KBM-7 (cell line): ENCODE data around the gene ANKRD40.

Source experiments
- DNase-seq: peaks from one replicate; pipeline ENCODE4 v3.0.0-alpha.2; 2015
- in situ Hi-C: fragments of 300-500 bp; cut with MboI; formaldehyde crosslinking; loops from 2 replicates; pipeline ENCODE4 v1.14.3; 2020; ENCODE audit warnings: low sequenced_read_pairs, low pct_unique_long_range_greater_than_20kb, mixed read lengths

ANKRD40 gene

GRCh38 chr17:50676065-50676975, 31.4 kb downstream of the ANKRD40 start:
- in situ Hi-C loops = no loop called here
- DNase-seq = no peak

DNA sequence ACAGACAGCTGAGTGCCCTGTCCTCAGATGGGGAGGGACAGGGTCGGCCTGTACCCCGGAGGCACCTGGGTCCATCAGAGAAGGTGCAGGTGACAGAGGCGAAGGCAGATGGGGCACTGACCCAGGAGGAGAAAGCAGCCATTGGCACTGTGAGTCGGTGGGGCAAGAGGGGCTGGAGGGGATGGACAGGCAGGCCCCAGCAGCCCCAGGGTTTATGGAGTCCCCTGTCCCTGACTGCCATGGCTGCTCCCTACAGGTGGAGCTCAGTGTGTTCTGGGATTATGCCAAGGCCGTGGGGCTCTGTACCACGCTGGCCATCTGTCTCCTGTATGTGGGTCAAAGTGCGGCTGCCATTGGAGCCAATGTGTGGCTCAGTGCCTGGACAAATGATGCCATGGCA, 32.1 kb downstream of the ANKRD40 start:
- in situ Hi-C loops = no loop called here
- no peak for DNase-seq

DNA sequence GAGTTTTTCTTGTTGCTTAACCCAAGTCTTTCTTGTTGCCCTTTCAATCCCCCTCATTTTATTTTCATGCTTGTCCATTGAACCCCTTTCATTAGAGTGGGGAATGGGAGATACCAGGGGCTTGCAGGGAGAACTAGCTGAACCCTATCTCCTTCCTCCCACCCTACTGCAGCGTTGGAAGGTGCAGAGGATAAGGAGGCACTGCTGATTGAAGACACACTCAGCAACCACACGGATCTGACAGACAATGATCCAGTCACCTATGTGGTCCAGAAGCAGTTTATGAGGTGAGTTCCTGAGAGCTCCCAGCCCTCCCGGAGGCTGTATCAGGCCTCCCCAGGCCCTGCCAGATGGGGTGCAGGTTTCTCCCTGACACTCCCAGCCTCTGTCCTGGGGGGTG, 32.5 kb downstream of the ANKRD40 start:
- no peak for DNase-seq
- in situ Hi-C loops = no loop called here

DNA sequence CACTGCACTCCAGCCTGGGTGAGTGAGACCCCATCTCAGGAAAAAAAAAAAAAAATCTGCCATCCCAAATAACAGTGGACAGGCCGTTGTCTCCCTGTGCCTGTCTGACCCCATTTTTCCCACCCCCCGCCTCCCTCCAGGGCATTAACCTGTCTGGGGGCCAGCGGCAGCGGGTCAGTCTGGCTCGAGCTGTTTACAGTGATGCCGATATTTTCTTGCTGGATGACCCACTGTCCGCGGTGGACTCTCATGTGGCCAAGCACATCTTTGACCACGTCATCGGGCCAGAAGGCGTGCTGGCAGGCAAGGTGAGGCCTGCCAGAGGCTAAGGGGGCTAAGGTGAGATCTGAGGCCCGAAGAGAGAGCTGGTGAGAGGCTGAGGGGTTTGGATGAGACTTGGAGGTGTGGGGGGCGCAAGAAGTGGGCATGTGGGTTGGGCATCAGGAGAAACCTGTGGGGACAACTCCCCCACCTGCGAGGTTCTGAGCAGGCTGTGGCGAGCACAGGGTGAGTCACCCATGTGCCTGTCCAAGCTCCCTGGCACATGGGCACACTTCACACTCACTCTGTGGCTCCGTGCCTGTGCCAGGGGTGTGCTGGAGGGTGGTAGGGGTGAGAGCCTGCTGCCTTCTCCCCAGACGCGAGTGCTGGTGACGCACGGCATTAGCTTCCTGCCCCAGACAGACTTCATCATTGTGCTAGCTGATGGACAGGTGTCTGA, 34.7 kb downstream of the ANKRD40 start:
- no peak for DNase-seq
- in situ Hi-C loops = no loop called here

- no peak for DNase-seq
- in situ Hi-C loops = no loop called here
Measured at GRCh38 chr17:50672071-50672470, 35.6 kb downstream of the ANKRD40 start.

DNA sequence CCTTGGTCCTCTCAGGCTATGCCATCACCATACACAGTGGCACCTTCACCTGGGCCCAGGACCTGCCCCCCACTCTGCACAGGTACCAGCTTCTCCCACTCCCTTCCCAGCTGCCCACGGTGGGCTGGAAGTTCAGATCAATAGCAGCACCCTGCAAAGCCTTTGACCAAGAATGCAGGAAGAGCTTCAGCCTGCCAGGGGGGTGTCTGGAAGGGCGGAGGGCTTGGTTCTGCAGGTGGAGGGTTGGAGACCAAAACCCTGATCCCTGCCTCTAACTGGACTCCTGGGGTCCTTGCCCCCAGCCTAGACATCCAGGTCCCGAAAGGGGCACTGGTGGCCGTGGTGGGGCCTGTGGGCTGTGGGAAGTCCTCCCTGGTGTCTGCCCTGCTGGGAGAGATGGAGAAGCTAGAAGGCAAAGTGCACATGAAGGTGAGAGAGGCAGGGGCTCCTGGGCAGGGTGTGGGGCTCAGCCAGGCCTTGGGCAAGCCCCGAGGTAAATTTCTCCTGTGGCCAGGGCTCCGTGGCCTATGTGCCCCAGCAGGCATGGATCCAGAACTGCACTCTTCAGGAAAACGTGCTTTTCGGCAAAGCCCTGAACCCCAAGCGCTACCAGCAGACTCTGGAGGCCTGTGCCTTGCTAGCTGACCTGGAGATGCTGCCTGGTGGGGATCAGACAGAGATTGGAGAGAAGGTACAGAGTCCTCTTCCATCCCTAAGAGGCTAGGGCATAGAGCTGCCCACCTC, 38.7 kb downstream of the ANKRD40 start:
- DNase-seq = no peak
- in situ Hi-C loops = no loop called here

- in situ Hi-C loops = no loop called here
- DNase-seq = no peak
Measured at GRCh38 chr17:50668025-50668837, 39.5 kb downstream of the ANKRD40 start.

DNA sequence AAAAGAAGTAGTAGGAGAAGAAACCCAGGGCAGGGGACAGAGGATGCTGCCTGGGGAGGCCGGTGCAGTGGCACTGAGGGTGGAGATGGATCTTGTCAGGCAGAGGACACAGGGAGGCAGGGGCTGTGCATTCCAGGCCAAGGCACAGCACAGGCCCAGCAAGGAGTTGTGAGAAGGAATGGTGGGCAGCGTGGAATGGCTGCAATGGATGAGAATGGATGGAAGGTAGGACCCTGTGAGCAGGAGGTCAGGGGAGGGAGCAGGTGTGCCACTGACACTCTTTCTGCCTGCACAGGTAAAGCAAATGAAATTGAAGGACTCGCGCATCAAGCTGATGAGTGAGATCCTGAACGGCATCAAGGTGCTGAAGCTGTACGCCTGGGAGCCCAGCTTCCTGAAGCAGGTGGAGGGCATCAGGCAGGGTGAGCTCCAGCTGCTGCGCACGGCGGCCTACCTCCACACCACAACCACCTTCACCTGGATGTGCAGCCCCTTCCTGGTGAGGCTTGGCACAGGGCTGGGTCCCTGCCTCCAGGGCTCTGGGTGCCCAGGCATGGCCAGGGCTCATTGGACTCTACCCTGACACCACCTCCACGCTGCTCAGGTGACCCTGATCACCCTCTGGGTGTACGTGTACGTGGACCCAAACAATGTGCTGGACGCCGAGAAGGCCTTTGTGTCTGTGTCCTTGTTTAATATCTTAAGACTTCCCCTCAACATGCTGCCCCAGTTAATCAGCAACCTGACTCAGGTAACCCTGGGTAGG, 40.3 kb downstream of the ANKRD40 start:
- no peak for DNase-seq
- in situ Hi-C loops = no loop called here

DNA sequence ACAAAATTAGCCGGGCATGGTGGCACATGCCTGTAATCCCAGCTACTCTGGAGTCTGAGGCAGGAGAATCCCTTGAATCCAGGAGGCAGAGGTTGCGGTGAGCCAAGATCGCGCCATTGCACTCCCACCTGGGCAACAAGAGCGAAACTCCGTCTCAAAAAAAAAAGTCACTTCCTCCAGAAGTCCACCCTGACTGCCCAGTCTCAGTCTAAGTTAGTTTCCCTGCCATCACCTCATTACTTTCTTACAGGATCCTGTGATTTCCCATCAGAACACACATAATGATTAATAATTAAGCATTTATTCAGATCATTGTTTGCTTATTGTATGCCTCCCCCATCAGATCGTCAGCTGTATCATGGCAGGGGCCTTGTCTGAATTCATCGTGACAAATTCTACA, 41.4 kb downstream of the ANKRD40 start:
- in situ Hi-C loops = no loop called here

GRCh38 chr17:50665838-50666237, 41.9 kb downstream of the ANKRD40 start:
- no peak for DNase-seq
- in situ Hi-C loops = no loop called here

More for the DNA sequence above, 41.4 kb downstream of the ANKRD40 start:
- no peak for DNase-seq

DNA sequence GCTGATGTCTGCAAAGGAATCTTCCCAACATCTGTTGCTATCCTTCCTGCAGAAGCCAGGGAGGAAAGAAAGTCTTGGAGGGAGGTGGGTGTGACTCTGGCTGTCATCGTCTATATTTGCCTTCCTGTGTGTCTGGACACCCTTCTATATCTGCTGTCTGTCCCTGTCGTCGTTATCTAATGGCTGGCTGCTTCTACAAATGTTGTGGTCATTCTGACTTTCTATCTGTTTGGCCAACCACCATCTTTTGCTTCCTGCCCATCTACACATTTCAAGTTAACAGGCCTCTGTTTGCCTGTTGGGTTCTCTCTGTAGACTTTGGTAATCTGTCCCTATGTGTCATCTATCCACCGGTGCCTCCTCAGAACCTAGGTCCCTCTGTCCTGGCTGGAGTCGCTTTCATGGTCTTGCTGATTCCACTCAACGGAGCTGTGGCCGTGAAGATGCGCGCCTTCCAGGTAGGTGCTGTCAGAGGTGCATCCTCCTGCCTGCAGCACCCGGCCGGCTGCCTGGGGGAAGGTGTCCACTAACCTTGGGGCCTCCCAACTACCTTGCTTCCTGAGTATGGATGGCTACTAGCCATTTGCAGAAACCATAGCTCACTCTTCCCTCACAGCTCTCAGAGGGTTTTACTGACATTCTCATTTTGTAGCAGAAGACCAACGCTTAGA, 42.8 kb downstream of the ANKRD40 start:
- no peak for DNase-seq
- in situ Hi-C loops = no loop called here

GRCh38 chr17:50663812-50664374, 43.8 kb downstream of the ANKRD40 start:
- no peak for DNase-seq
- in situ Hi-C loops = no loop called here

DNA sequence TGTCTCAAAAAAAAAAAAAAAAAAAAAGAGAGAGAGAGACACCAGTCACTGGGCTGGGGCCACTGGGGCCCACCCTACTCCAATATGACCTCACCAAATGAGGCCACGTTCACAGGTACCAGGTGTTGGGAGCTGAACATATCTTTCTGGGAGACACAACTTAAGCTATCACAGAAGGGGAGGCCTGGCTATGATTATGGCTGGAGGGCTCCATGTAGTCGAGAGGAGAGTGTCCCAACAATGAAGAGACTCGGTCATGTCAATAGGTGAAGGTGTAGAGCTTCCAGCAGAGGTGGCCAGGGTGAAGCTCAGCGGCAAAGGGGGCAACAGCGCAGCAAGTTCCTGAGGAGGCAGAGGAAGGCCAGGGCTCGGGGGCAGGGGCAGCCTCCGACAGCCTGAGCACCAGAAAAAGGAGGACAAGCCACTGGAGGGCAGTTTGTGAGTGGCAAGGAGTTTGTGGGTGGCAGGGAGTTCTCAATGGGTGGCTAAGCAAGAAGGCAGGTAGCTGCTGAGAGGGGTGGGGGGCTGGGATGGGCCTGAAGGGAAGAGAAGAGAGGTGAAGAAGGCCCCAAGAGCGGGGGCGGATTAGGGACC, 45.0 kb downstream of the ANKRD40 start:
- DNase-seq = no peak
- in situ Hi-C loops = no loop called here

GRCh38 chr17:50661795-50662391, 45.8 kb downstream of the ANKRD40 start:
- peak; percentile 32 for DNase-seq
- in situ Hi-C loops = no loop called here

DNA sequence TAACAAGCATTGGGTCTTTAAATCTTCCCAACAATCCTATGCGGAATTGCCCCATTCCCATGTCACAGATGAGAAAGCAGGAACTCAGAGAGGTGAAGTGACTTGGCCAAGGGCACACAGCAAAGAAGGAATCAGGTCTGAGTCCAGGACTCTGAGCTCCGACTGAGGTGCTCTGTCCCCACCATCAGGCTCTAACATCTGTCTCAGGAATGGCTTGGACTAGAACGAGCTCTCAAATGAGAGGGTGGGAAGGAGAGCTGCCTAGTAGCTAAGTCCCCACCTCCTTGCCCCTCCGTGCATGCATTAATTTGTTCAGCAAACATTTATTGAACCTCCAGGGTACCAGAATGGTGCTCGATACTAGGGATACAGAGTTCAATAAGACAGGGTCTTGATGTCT, 46.4 kb downstream of the ANKRD40 start:
- in situ Hi-C loops = no loop called here
- DNase-seq = no peak

- in situ Hi-C loops = no loop called here
- DNase-seq = no peak
Measured at GRCh38 chr17:50660887-50661345, 46.8 kb downstream of the ANKRD40 start.
